MM.1S (cell line): ENCODE measurements around the gene PLCXD3.

Source experiments
- DNase-seq: peaks from one replicate; pipeline ENCODE4 v3.0.0-alpha.2; 2015
- H2AFZ ChIP-seq: fragments of 300-600 bp; sonication (generic); 2 replicates; pipeline ENCODE4 v1.6.0; 2016; ENCODE audit warnings: antibody characterized with exemption, low read length
- H3F3A ChIP-seq: fragments of 300-600 bp; sonication (generic); 2 replicates; pipeline ENCODE4 v1.6.1; 2016; ENCODE audit warnings: mild to moderate bottlenecking, antibody characterized with exemption, low read length, moderate library complexity, mixed read lengths; ENCODE audit not compliant: insufficient read depth
- H3K27ac ChIP-seq: fragments of 300-600 bp; sonication (generic); 2 replicates; pipeline ENCODE4 v1.5.1; 2016; ENCODE audit warnings: mild to moderate bottlenecking, low read length
- H3K27me3 ChIP-seq: fragments of 300-600 bp; sonication (generic); replicated peaks from 2 replicates; pipeline ENCODE4 v1.6.0; 2016; ENCODE audit warnings: low read length; ENCODE audit not compliant: insufficient read depth
- H3K36me3 ChIP-seq: fragments of 300-600 bp; sonication (generic); replicated peaks from 2 replicates; pipeline ENCODE4 v1.6.1; 2016; ENCODE audit warnings: mild to moderate bottlenecking, low read length, mixed read lengths; ENCODE audit not compliant: insufficient read depth
- H3K4me1 ChIP-seq: fragments of 300-600 bp; sonication (generic); 2 replicates; pipeline ENCODE4 v1.6.1; 2016; ENCODE audit warnings: low read length, mixed read lengths
- H3K4me2 ChIP-seq: fragments of 300-600 bp; sonication (generic); 2 replicates; pipeline ENCODE4 v1.6.0; 2016; ENCODE audit warnings: low read depth, low read length
- H3K4me3 ChIP-seq: fragments of 300-600 bp; sonication (generic); 2 replicates; pipeline ENCODE4 v1.5.1; 2016; ENCODE audit warnings: low read length, mixed read lengths
- H3K79me2 ChIP-seq: fragments of 300-600 bp; sonication (generic); 2 replicates; pipeline ENCODE4 v1.6.1; 2016; ENCODE audit warnings: mixed run types, low read length, mixed read lengths
- H3K9ac ChIP-seq: fragments of 300-600 bp; sonication (generic); 2 replicates; pipeline ENCODE4 v1.6.1; 2016; ENCODE audit warnings: low read length, mixed read lengths
- H3K9me2 ChIP-seq: fragments of 300-600 bp; sonication (generic); replicated peaks from 2 replicates; pipeline ENCODE4 v1.6.1; 2016; ENCODE audit warnings: mild to moderate bottlenecking, low read length, mixed read lengths; ENCODE audit not compliant: insufficient read depth
- H3K9me3 ChIP-seq: fragments of 300-600 bp; sonication (generic); replicated peaks from 2 replicates; pipeline ENCODE4 v1.6.1; 2016; ENCODE audit warnings: mild to moderate bottlenecking, low read length, mixed read lengths; ENCODE audit not compliant: insufficient read depth
- H4K20me1 ChIP-seq: fragments of 300-600 bp; sonication (generic); 2 replicates; pipeline ENCODE4 v1.6.1; 2016; ENCODE audit warnings: mild to moderate bottlenecking, low read length, moderate library complexity, mixed read lengths; ENCODE audit not compliant: insufficient read depth
- EZH2 ChIP-seq: fragments of 300-600 bp; sonication (generic); optimal IDR thresholded peaks from 2 replicates; pipeline ENCODE3; 2017; ENCODE audit warnings: low read depth, mild to moderate bottlenecking, antibody characterized with exemption, low read length, mixed read lengths
- EZH2phosphoT487 ChIP-seq: fragments of 300-600 bp; sonication (generic); IDR thresholded peaks from 2 replicates; pipeline ENCODE4 v1.6.1; 2018; ENCODE audit warnings: antibody characterized with exemption, low read length
- TF ChIP-seq, protein P1 (sequence below): fragments of 300-600 bp; sonication (generic); IDR thresholded peaks from 2 replicates; pipeline ENCODE4 v1.5.1; 2016; ENCODE audit warnings: antibody characterized with exemption, low read length, mixed read lengths

The PLCXD3 gene

DNA sequence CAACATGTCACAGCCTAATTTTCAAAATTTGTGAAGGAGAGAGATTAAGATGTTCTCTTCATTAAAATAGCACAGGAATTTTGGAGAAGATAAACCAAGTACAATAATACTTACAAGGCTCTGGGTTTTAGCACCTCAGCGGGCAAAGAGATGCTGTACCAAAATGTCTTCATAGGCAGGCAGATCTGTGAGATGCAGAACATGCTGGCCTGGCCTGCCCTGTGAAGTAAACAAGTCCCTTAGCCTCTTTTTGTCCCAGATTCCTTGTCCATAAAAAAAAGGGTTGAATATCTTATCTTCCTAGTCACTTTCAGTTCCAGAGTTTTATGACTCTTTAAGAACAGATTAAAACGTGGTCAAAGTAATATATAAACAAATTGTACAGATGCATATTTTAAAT, 244.0 kb downstream of the PLCXD3 start:
- TF ChIP-seq, protein P1, sequence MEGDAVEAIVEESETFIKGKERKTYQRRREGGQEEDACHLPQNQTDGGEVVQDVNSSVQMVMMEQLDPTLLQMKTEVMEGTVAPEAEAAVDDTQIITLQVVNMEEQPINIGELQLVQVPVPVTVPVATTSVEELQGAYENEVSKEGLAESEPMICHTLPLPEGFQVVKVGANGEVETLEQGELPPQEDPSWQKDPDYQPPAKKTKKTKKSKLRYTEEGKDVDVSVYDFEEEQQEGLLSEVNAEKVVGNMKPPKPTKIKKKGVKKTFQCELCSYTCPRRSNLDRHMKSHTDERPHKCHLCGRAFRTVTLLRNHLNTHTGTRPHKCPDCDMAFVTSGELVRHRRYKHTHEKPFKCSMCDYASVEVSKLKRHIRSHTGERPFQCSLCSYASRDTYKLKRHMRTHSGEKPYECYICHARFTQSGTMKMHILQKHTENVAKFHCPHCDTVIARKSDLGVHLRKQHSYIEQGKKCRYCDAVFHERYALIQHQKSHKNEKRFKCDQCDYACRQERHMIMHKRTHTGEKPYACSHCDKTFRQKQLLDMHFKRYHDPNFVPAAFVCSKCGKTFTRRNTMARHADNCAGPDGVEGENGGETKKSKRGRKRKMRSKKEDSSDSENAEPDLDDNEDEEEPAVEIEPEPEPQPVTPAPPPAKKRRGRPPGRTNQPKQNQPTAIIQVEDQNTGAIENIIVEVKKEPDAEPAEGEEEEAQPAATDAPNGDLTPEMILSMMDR = no peak
- TF ChIP-seq EZH2 = no peak
- TF ChIP-seq EZH2phosphoT487 = no peak
- H3K79me2 ChIP-seq = no peaks in the 10 kb centered on the region
- no peaks in the 10 kb centered on the region for H3K36me3 ChIP-seq
- no peak overlapping the region for H2AFZ ChIP-seq
- no peak overlapping the region for H3K9ac ChIP-seq
- H3F3A ChIP-seq = no peaks in the 10 kb centered on the region
- H3K4me3 ChIP-seq = no peak overlapping the region
- no peaks in the 10 kb centered on the region for H3K27me3 ChIP-seq
- no peak overlapping the region for H3K4me2 ChIP-seq
- no peaks in the 10 kb centered on the region for H3K9me3 ChIP-seq
- H3K27ac ChIP-seq = no peak overlapping the region
- no peaks in the 10 kb centered on the region for H3K4me1 ChIP-seq
- DNase-seq = no peak
- no peaks in the 10 kb centered on the region for H3K9me2 ChIP-seq
- no peaks in the 10 kb centered on the region for H4K20me1 ChIP-seq

DNA sequence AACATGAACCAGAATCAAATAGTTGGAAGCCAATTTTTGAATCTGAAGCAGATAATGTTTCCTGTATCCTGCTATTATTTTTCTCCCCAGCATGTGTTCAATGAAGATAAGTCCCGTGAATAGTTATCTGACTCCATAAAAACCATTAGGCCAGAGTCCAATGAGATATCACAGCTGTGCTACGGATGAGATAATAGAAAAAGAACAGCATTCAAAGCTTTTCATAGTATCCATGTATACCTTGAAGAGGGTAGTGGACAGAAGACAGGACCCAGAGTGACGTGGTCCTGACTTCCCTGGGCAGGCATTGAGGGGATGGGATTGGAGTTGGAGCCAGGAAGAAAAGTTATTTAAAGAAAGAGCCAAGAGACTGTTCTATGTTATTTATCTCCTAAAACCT, 246.4 kb downstream of the PLCXD3 start:
- no peak overlapping the region for H3K4me2 ChIP-seq
- H3K9me2 ChIP-seq = no peaks in the 10 kb centered on the region
- H3K4me1 ChIP-seq = no peaks in the 10 kb centered on the region
- no peak overlapping the region for H3K27ac ChIP-seq
- no peak overlapping the region for H3K9ac ChIP-seq
- H3K36me3 ChIP-seq = no peaks in the 10 kb centered on the region
- H3K9me3 ChIP-seq = no peaks in the 10 kb centered on the region
- no peak overlapping the region for H3K4me3 ChIP-seq
- no peak overlapping the region for H2AFZ ChIP-seq
- no peaks in the 10 kb centered on the region for H3K79me2 ChIP-seq
- no peak for DNase-seq
- no peaks in the 10 kb centered on the region for H4K20me1 ChIP-seq
- TF ChIP-seq, protein P1 = no peak
- TF ChIP-seq EZH2 (no peak), EZH2phosphoT487 (no peak)
- H3K27me3 ChIP-seq = no peaks in the 10 kb centered on the region
- H3F3A ChIP-seq = no peaks in the 10 kb centered on the region

GRCh38 chr5:41263335-41263734, 247.1 kb downstream of the PLCXD3 start:
- H3K27me3 ChIP-seq = no peaks in the 10 kb centered on the region
- no peak overlapping the region for H3K4me3 ChIP-seq
- TF ChIP-seq, protein P1 = no peak
- no peak for TF ChIP-seq EZH2
- no peak for TF ChIP-seq EZH2phosphoT487
- H3K9ac ChIP-seq = no peak overlapping the region
- H3K4me1 ChIP-seq = no peaks in the 10 kb centered on the region
- no peaks in the 10 kb centered on the region for H3K9me3 ChIP-seq
- no peaks in the 10 kb centered on the region for H3K36me3 ChIP-seq
- H3K79me2 ChIP-seq = no peaks in the 10 kb centered on the region
- no peaks in the 10 kb centered on the region for H3K9me2 ChIP-seq
- no peaks in the 10 kb centered on the region for H3F3A ChIP-seq
- H3K27ac ChIP-seq = no peak overlapping the region
- DNase-seq = no peak
- no peak overlapping the region for H2AFZ ChIP-seq
- no peak overlapping the region for H3K4me2 ChIP-seq
- no peaks in the 10 kb centered on the region for H4K20me1 ChIP-seq
